NCI-H2196 (cell line): ENCODE data around the gene ADM5.

Experiments
- DNase-seq: peaks from one replicate; lab custom pipeline; 2025; ENCODE audit not compliant: unreplicated experiment; lab: John Stamatoyannopoulos, UW

The ADM5 gene

DNA sequence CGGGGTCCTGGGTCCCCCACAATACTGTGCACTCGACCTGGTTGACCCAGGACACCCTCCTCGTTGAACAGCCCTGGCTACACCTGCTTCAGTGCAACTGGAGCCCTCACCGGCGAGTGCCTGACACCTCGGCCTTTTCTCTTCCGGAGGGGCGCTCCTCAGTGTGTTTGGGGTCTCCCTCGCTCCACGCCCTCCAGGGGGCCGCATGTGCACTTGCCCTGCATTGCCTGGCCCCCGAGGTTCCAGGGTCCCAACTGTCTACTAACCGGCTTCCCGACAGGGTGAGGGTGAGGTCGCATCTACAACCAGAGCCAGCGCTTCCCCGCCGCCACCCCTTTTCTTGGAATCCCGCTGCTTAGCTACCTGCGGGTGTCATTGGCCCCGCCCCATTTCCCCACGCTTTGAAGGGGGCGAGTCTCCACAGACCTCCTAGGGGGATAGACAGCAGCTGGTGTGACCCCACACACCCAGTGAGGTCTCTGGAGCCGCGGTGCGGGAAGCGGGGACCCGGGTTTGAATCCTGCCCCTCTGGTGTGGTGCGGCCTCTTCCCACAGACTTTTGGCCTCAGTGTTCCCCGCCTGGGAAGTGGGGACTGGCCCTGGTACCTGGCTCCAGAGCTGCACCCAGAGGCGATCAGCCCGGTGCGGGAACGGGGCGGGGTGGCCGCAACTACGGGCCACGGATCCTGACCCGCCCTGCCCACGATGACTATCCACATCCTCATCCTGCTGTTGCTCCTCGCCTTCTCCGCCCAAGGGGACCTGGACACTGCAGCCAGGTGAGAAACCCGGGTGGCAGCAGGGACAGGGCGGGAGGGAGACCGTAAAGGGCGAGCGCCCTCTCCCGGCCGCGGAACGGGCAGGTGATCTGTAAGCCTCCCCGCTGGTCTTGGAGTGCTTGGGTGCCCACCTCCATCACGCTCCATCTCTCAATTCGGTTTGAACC, at the start of gene ADM5:
TSS of gene ADM5 (plus strand) at position 462 of the 946 bp plus-strand sequence. CDS start at position 706, 244 bp downstream.
- peak; percentile 76 for DNase-seq

DNA sequence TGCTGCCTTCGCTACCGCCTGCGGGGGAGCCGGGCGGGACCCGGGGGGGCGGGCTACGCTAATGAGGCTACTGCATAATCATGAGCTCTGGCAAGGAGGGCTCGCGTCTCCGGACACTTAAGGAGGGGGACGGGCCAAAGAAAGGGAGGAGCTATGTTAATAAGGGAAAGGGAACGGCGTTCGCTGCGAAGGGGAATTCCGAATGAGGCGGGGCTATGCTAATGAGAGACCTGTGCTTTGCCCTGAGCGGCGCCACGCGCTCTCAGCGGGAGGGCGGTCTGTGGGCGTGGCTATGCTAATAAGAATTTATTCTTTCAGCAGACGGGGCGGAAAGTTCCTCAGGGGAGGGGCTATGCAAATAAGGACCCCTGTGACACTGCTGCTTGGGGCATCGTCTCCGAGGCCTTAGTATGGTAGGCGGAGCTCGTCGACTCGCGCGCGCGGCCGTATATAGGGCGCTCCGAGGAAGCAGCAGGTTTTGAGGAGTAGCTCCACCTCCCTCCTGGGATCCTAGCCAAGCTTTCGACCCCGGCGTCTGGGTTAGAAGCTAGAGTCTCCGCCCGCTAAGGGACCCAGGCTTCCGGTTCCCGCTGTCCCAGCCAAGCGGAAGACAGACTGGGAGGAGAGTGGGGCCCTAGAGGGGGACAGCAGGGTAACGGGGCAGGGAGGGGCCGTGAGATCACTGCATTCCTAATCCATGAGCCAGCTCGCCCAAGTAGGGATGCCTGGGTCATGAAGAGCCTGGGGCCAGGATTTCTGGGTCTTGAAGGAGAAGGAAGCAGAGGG, 49.1 kb upstream of the ADM5 start, which contains the start of gene RRAS:
TSS of gene RRAS (minus strand) at position 31 of the 786 bp plus-strand sequence. CDS start 45 bp downstream, outside the sequence.
- peak; percentile 100 for DNase-seq

DNA sequence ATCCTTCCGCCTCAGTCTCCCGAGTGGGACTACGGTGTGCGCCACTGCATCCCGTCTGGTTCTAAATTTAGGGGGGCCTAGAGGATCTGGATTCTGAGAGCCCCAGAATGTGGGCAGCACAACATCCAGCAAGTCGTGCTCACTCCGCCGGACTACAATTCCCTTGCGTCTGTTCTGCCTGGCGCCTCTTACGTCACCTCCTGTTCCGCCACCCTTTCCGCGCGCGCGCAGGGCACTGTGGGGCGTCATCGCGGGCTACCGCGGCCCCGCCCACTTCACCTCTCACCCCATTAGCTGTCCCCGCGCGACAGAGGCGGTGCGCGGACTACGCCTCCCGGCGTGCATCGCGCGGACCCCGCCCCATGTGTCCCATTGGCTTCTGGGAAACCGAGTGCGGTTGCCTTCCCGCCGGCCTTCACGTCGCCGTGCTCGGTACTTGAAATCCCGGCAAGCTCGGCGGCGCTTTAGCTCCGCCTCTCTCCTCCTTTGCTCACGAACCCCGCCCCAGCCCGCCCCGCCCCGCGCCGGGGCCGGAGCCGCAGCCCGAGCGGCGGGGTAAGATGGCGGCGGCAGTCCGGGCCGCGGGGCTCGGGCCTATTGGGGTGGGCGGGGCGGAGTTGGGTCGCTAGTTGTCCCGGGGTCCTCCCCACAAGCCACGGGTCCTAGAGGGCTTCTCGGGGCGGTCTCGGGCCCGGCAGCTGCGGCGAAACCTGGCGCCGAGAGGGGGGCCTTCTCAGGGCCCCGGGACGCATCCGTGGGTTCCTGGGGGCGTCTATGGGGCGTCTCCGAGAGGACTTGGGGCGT, 47.5 kb upstream of the ADM5 start, which contains the start of gene SCAF1:
TSS of gene SCAF1 (plus strand) at position 522 of the 804 bp plus-strand sequence. CDS start 2,818 bp downstream, outside the sequence.
- DNase-seq: peak; percentile 100

DNA sequence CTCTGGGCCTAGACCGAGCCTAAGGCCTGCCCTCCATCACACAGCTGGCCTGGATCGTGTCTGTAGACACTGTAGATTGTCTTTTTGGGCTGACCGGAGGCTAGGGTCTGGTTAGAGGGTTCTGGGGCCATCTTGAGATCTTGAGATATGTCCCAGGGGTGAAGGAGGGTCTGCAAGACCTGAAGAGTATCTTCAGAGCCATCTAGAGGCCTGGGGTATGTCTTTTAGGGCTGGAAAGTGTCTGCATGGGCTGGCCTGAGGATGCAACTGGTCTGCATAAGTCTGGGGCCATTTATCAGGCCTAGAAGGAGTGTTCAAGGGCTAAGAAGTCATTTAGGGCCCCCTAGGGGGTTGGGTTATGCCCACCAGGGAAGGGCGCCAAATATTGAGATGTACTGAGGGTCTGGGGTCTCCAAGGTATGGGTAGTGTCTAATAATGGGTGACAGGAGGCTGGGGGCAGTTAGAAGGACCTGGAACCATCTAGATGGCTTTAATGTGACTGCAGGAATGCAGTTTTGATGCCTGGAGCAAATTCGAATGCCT, 46.8 kb upstream of the ADM5 start:
- no peak for DNase-seq

DNA sequence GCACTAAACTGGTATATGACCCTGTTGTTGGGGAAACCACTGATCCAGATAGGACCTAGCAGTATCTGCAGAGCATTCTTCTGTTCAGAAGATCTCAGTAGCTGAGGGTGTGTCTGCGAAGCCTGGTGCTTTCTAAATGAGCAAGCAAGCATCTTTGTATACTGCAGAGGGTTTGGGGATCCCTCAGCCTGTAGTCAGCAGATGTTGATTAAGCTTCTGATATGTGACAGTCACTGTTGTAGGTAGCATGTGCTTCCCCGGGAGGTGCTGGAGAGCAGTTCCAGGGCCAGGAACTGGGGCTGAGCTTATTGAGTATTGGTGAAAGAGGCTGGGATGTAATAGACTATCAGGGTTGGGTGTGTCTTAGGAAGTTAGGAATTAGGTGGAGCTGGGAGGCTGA, 45.9 kb upstream of the ADM5 start:
- DNase-seq: no peak

DNA sequence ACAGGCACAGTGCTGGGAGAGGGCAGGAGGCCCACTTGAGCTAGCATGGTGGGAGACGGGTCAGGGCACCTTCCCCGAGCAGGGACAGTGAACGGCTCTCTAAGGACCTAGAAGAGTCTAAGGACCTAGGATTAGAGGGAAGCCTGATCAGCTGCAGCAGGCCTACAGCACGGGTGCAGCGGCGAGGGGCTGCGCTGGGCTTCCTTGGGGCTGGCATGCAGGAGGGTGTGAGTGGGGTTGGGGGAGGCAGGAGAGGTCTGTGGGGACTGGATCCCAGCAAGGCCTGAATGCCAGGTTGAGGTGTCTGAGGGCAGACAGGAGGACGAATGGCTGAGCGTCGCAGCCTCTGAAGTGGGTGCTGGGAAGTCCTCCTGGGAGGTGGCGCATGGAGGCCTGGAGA, 43.8 kb upstream of the ADM5 start:
- no peak for DNase-seq

- DNase-seq: no peak
Measured at GRCh38 chr19:49645995-49646394, 43.4 kb upstream of the ADM5 start.

- no peak for DNase-seq
Measured at GRCh38 chr19:49646586-49646985, 42.8 kb upstream of the ADM5 start.

DNA sequence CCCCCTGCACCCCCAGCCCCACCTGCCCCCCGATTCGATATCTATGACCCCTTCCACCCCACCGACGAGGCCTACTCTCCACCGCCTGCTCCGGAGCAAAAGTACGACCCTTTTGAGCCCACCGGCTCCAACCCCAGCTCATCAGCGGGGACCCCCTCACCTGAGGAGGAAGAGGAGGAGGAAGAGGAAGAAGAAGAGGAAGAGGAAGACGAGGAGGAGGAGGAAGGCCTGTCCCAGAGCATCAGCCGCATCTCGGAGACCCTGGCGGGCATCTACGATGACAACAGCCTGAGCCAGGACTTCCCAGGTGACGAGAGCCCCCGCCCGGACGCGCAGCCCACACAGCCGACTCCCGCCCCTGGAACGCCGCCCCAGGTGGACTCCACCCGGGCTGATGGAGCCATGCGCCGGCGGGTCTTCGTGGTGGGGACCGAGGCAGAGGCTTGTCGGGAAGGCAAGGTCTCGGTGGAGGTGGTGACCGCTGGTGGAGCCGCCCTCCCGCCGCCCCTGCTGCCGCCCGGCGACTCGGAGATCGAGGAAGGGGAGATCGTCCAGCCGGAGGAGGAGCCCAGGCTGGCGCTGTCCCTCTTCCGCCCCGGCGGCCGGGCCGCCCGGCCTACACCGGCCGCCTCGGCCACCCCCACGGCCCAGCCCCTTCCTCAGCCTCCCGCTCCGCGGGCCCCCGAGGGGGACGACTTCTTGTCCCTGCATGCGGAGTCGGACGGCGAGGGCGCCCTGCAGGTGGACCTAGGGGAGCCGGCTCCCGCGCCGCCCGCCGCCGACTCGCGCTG, 38.2 kb upstream of the ADM5 start:
- no peak for DNase-seq

- DNase-seq: no peak
Measured at GRCh38 chr19:49651820-49652550, 37.4 kb upstream of the ADM5 start.

- DNase-seq: no peak
Measured at GRCh38 chr19:49652551-49653465, 36.6 kb upstream of the ADM5 start.

GRCh38 chr19:49653466-49653806, 36.0 kb upstream of the ADM5 start:
- no peak for DNase-seq

DNA sequence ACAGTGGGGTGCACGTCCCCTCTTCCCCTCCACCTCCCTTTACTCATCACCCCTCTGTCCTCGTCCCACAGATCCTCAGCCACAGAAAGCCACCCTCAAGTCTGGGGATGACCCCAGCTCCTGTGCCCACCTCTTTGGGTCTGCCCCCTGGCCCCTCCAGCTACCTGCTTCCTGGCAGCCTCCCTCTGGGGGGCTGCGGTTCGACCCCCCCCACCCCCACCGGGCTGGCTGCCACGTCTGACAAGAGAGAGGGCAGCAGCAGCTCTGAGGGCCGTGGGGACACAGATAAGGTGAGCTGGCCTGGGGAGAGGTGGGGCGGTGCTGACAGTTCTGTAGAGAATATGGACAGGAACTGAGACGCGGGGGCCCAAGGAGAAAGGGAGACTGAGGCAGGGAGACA, 34.8 kb upstream of the ADM5 start:
- DNase-seq: no peak

GRCh38 chr19:49655570-49656455, 33.6 kb upstream of the ADM5 start:
- no peak for DNase-seq

DNA sequence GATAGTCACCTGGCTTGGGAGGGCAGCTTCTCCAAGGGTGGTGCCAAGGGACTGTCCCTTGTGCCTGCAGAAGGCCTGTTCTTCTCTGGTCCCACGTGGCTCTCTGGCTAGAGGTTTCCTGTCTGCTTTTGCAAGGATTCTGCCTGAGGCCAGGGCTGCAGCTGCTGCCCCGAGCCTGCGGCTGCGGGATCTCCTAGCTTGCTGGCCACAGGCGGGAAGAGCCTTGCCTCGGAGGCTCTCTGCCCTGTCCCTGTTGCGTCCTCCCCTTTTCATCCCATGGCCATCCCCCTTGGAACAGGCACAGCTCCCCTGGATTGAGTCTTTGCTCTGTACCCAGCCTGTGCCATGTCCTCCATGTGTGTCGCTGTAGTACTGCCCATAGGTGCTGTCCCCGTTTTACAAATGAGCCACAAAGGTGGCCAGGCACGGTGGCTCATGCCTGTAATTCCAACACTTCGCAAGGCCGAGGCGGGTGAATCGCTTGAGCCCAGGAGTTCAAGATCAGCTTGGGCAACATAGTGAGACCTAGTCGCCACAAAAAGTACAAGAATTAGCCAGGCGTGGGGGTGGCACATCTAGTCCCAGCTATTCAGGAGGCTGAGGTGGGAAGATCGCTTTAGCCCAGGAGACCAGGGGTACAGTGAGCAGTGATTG, 32.8 kb upstream of the ADM5 start:
- DNase-seq: no peak

- DNase-seq: no peak
Measured at GRCh38 chr19:49657493-49658138, 31.8 kb upstream of the ADM5 start.
